NCI-H1092 treated with DMSO at 0.1 percent for 48 hours (cell line): ENCODE measurements around the gene TMPRSS6.

Experiments
- DNase-seq: peaks from one replicate; lab custom pipeline; 2025; lab: John Stamatoyannopoulos, UW

The TMPRSS6 gene

DNA sequence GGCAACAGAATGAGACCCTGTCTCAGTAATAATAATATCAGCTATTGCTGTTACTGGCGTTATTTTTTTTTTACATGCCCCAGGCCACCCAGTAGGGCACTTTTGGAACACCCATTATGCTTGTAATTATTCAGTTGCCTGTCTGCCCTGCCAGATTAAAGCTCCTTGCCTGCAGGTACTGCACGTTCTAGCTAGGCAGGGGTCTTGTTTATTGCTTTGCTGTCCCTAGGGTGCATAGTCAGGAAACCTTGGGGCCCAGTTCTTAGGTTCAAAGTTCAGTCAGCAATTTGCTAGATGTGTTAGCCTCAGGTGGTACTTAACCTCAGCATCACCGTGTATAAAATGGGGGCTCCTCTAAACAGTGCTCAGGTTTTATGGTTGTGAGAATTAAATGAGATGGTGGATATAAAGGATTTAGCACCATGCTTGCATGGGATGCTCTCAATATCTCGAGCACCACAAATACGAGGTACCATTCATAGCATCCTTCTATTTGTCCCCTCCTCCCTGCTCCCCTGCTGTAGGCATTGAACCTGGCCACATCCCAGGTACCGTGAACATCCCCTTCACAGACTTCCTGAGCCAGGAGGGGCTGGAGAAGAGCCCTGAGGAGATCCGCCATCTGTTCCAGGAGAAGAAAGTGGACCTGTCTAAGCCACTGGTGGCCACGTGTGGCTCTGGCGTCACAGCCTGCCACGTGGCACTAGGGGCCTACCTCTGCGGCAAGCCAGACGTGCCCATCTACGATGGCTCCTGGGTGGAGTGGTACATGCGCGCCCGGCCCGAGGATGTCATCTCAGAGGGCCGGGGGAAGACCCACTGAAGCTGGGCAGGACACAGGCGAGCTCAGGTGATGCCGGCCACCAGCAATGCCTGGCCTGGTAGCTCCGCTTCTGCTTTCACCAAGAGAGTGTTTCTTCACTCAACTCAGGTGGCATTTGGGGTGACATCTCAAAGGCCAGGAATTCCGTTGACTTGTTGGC, 80.5 kb downstream of the TMPRSS6 start:
- DNase-seq: no peak

DNA sequence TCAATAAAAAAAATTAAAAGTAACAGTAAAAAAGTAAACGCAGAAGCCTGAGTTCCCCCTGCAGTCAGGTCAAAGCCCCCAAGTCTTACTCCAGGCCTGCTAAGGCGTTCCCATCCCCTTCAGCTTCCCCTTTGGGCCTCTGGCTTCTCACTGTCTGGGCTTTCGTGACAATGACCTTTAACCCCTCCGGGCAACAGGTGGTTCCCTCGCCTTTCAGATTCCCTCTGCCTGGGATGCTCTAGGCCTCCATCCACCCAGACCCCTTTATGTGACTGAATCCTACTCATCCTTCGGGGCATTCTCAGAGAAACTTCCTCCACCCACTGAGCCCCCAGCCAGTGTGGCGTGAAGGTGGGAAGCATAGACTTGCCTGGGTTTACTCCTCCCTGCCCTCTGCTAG, 82.0 kb downstream of the TMPRSS6 start:
- DNase-seq: no peak

DNA sequence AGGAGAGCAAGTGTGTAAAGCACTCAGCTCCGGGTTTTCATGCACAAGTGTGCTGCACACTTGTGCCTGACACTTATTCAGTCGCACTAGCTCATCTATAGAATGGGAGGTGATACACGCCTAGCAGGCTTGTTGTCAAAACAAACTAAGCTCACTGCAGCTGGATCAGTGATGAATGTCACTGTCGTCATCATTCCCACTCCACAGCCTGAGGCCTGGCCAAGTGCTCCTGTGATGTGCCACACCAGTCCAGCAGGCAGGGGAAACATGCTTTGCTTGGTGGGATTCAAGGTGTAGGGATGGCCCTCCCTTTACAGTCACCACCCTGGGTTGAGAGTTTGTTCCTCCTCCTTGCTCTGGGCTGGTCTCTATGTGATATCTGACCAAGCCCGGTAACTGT, 83.2 kb downstream of the TMPRSS6 start:
- no peak for DNase-seq

DNA sequence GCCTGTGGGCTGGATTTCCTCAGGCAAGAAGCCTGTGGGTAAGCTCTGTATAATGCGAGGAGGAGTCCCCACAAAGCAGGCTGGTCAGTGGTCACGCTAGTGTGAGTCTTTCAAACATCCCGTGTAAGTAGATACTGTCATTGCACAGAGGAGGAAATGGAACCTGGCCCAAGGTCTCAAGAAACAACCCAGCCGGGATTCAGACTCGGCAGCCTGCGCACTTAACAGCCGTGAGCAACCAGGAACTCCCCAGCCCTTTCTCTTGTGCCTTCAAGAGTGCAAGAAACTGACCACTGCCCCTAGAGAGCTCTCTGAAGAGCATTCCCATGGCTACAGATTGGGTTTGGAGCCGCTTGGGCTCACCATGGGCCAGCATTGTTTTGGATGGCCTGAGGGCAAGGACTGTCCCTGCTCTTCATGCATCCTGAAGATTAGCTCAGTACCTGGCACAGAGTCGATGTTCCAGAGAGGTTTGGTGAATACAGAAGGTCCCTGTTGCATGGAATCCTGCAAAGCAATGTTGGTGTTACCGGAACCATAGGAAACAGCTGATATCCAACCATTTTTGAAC, 83.9 kb downstream of the TMPRSS6 start:
- DNase-seq: no peak

DNA sequence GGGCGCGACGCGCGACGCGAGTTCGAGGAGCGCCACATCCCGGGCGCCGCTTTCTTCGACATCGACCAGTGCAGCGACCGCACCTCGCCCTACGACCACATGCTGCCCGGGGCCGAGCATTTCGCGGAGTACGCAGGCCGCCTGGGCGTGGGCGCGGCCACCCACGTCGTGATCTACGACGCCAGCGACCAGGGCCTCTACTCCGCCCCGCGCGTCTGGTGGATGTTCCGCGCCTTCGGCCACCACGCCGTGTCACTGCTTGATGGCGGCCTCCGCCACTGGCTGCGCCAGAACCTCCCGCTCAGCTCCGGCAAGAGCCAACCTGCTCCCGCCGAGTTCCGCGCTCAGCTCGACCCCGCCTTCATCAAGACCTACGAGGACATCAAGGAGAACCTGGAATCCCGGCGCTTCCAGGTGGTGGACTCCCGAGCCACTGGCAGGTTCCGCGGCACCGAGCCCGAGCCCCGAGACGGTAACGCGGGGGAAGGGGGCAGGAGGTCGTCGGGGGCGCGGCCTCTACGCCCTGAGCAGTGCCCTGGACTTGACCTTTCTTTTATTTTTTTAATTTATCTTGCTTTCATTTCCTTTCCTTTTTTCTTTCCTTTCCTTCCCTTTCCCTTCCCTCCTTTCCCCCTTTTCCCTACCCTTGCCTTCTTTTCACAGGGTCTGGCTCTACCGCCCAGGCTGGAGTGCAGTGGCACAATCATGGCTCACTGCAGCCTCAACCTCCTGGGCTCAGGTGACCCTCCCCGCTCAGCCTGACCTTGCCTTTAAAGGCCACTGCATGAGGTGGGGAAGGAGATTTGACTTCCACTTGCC, 85.0 kb downstream of the TMPRSS6 start:
- DNase-seq: no peak

DNA sequence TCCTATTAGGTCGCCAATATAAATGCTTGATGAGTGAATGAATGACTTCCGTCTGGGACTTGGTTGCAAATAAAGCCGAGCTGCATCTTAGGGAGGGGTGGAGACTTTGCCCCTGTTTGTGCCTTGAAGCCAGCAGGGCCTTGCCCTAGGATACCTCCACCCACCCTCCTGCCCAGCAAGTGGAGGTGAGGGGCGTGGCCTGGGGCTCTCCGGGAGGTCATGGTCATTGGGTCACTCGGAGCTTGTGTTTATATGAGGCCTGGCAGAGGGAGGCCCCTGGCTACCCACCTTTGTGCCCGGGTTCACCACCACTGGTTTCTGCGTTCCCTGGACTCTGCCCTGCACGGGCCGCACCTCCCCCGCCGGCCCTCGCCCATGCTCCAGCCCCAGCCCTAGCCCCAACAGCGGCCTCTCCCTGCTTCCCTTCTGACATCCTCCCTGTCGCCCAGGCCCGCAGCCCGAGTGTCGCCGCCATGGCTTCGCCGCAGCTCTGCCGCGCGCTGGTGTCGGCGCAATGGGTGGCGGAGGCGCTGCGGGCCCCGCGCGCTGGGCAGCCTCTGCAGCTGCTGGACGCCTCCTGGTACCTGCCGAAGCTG, 85.7 kb downstream of the TMPRSS6 start:
- no peak for DNase-seq

DNA sequence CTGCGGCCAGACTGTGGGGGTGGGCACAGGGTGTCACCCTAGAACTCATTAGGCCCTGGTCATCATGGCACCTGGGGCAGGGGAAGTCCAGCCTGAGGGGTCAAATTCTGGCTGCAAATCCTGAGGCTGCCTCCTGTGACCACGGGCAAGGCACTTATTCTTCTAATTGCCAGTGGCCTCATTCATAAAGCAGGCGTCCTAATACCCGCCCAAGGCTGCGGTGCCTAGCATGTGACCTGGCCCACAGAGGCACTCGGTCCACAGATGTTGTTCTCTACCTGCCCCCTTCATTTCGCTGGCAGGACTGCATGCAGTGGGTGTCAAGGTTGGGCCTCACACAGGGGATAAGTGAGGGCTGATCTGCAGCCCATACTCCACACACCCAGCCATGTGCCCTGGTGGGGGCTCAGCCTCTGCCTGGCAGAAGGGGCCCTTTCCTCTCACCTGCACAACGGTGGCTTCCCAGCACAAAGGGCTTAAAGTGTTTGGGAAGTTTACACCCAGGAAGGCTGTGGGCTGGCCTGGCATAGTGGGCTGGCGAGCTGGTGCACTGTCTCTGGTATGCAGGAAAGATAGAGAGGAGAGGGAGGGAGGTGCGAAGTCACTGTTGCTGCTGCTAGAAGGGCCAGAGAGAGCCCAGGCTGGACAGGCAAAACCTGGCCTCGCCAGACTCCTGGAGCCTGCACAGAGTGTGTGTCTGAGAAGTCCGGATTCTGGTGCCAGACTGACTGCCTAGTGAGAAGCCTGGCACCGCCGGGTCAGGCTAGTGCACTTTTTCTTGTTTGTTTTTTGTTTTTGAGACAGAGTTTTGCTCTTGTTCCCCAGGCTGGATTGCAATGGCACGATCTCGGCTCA, 86.8 kb downstream of the TMPRSS6 start:
- DNase-seq: no peak

DNA sequence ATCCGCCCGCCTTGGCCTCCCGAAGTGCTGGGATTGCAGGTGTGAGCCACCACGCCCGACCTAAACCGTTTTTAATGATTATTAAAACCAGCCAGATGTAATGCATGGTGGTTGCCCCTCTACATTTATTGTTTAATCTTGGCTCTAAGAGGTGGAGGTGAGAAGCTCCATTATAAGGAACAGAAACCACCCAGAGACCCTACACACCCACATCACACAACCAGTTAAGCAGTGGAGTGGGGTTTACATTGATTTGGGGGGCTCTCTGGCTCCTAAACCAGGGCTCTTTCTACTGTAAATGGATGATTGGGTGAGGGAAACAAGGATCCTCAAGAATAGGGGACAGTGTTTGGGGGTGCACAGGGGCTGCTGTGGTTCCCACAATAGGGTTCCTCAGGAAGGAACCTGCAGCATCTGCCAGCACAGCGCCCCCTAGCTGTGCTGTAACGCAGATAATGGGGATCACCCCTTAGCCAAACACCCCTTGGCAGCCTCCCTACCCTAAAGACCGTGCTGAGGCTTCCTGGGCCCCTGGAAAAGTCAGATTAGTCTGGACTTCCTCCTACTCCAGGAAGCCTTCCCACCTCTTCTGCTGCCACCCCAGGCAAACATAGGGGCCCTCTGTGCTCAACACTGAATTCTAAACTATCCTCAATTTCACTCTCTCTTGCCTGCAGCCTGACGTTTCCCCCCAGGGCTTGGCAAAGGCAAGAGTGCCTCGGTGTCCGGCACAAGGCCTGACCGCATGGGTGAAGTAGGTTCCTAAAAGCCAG, 87.6 kb downstream of the TMPRSS6 start:
- no peak for DNase-seq

DNA sequence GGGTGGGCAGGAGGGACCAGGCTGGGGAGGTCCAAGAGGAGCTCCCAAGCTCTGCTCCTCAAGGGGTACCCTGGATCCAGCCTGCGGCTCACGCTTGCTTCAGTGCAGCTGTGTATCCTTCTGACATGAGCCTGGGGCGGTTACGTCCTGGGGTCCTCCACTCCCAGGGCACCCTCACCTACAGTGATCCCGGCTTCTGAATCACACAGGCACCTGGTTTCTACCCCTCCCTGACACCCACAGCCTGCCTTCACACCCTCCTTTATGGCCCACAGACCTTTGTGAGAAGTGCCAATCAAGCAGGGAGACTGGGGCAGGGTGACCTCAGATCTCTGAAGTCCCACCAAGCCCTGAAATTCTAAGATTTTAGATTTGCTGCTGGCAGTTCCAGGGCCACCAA, 88.5 kb downstream of the TMPRSS6 start:
- no peak for DNase-seq

DNA sequence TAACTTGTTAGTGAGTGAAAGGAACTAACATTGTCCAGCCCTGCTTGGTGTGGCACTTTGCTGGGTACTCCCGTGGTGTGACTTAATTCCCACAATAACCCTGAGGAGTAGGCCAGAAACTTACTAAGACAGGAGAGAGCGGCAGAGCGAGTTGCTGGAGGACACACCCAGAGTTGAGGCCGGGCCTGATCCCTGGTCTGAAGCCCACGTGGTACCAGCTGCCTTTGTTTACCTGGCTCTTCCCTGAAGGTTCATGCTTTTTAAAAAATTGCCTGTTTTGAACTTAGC, 89.4 kb downstream of the TMPRSS6 start:
- DNase-seq: peak; percentile 61

DNA sequence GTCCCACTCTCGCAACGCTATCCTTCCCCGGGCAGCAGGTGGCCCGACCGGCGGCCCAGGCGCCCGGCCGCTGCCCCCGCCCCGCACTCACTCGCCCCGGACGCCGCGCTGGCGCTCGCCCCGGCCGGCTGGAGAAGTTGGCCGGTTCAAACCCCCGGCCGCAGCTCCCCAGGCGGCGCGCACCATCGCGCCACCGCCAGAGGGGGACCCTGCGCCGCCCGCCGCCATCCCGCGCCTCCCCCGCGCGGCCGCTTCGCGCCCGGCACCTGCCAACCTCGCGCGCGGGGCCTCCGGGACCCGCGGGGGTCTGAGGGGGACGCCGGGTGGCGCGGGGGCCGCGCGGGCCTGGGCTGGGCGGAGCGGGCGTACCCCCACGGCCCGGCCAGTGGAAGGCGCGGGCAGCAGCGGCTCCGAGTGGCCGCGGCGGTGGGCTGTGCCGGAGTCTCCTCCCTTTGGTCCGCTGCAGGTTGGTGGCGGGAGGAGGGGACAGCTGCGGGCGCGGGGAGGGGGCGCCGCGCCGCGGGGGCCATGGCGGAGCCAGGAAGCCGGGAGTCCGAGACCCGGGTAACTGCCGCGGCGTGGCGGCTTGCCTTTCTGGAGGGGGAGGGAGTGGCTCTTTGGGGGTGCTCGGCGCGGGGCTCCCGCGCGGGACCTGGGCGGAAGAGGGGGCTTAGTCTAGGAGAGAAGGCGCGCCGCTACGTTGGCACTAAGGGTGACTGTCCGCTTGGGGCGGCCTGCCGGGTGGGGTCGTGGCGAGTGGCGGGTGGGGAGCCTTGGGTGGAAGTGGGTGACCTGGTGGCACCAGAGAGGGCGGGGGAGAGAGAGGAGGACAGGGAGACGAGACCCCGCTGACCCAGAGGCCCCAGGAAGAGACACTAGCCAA, 90.0 kb downstream of the TMPRSS6 start, which contains the start of the genes MPST and TST:
MPST (plus strand) TSS at position 434 of the 883 bp plus-strand sequence; CDS start at position 529, 95 bp downstream.
TST (minus strand) TSS at position 139 of the 883 bp plus-strand sequence. CDS start 715 bp downstream, outside the sequence.
- peak; percentile 62 for DNase-seq

DNA sequence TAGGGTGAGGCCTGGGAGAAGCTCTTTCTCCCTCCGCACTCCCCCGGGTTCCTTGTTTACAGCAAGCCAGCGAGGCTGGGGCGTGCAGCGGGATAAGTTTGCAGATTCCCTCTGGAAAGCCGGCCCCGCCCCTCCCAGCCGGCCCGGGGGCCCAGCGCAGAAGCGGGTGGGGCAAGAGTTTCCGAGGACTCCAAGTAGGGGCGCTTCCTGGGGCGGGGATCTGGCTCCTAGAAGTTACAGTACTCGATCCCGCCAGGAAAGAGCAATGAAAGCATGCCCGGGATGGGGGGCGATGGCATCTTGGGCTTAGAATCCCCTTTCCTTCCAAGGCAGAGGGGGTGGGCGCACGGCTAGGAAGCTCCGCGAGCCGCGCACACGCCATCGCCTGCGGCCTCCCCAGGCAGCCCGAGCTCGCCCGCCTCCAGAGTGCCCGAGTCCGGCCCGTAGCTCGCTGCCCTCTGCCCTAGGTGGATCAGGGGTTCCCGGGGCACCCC, 90.7 kb downstream of the TMPRSS6 start:
- no peak for DNase-seq

DNA sequence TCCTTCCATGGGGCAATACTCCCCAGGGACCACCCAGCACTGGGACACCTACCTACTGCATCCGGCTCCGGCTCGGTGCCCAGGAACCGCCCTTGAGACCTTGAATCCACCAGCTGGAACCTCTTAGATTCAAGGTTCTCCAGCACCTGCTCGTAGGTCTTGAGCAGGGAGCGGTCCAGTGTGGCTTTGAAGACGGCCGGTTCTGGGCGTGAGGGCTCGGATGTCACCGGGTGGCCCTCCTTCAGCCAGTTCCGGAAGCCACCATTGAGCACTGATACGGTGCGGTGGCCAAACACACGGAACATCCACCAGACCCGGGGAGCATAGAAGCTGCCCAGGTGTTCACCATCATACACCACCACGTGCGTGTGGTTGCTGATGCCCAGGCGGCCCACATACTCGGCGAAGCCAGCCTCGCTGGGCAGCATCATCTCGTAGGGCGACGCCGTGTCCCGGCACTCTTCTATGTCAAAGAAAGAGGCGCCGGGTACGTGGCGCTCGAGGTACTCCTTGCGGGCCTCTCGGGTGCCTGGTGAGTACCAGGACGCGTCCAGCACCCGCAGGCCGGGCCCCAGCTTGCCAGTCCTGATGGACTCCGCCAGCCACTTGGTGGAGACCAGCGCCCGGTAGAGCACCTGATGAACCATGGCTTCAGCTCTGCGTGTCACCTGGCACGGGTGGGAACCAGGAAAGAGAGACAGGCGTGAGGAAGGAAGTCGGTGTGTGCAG, 91.3 kb downstream of the TMPRSS6 start:
- DNase-seq: no peak

DNA sequence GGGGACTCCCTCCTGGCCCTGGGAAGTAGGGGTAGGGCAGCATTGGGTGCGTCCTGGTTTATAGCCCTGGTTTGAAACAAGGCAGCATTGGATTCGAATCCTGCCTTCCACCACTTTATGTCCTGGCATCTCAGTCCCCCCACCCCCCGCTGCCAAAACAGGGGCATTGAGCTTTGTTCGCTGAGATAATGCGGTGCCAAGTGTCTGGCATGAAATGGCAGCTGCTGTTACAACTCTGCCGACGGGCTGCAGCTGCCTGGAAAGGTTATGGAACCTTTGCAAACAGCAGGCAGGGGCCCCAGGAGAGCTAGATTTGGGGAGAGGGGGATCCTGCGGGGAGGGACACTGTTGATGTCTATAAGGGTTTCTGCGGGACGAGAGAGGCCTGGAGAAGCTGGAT, 92.2 kb downstream of the TMPRSS6 start:
- DNase-seq: no peak

DNA sequence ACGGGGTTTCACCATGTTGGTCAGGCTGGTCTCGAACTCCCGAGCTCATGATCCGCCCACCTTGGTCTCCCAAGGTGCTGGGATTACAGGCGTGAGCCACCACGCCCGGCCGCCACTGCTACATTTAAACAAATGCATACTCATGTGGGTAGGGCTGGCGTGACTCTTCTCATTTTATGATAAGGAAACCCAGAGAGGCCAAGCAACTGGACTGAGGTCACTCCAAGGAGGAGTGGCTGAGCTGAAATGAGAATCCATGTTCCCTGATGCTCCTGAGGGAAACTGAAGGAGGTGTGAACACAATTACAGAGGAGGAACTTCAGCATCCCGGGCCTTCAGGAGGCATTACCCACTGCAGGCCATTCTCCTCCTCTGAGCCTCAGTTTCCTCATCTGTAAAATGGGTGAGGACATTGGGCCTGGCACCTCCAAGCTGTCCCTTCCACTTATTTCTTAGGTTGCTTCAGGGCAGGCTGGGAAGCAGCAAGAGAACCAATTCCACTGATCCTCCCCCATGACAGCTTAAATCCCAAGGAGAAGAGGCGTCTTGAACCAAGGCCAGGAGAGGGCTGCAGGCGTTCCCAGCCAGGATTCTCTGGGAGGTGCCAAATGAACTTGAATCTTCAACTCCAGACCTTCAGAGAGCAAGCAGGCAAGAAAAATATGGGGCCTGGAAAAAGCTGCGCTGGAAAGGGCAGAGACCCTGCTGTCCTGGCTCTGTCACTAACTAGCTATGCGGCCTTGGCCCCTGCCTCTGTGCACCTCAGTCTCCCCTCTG, 93.2 kb downstream of the TMPRSS6 start:
- no peak for DNase-seq

DNA sequence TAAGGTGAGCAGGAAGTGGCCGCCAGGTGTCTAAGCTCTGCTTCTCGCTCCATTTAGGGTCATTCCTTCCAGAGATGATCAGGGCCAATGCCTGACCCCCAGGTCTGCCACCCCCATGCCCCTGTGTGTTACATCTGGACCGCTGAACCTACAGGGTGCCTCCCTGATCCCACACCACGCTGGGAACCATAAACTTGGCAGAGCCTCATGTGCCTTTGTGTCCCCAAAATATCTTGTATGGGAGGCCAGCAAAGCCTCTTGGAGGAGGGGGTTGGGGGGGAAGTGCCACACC, 94.0 kb downstream of the TMPRSS6 start:
- DNase-seq: no peak
